ENCODE results near the gene B4GALNT4.

- TF ChIP-seq CTCF (IDR thresholded peaks at IDR 0.05) (no peak), ZFX (IDR thresholded peaks at IDR 0.05; ENCODE audit: borderline replicate concordance) (no peak)
These were observed 4.1 kb upstream of the B4GALNT4 start for GRCh38 chr11:364991-365725.
